Posterior cingulate gyrus (tissue), 11 donors: ENCODE data around the gene OR6C4.
"Not testable (repeated sequence)": the region's sequence is repeated elsewhere in the genome, so short reads cannot be mapped to it uniquely, and the experiment has no call there.

Experiments
- DNase-seq, 10 donors: peaks; one replicate each; pipeline versions ENCODE4 v3.0.0 to v3.0.0-alpha.2; 2020 to 2021; ENCODE audit warnings: mixed read lengths in 3 of 10
- intact Hi-C: fragments of 100-400 bp; cut with DNase I; formaldehyde crosslinking; loops from one replicate; pipeline ENCODE4 v1.15.1; 2023

Gene OR6C4

DNA sequence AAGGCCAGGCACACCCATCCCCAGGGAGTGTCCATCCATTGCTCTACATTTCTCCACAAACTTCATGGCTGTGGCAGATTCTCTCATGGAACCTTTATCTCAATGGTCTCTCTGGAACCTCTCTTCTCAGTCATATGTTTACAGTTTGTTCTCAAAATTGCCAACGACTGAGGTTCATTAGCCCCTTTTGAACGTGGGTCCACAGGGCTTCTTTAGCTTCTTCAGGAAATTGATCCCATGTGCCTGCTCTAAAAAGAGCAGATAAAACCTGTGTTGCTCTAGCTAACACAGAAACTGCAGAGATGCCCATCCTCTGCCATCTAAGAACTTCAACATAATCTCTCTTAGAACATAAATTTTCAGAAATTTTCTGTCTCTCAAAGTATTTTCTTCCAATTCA lies at the start of gene OR6C4:
TSS of gene OR6C4 (plus strand) at position 301 of the 400 bp plus-strand sequence. CDS start 1,625 bp downstream, outside the sequence.
- no peak for DNase-seq

DNA sequence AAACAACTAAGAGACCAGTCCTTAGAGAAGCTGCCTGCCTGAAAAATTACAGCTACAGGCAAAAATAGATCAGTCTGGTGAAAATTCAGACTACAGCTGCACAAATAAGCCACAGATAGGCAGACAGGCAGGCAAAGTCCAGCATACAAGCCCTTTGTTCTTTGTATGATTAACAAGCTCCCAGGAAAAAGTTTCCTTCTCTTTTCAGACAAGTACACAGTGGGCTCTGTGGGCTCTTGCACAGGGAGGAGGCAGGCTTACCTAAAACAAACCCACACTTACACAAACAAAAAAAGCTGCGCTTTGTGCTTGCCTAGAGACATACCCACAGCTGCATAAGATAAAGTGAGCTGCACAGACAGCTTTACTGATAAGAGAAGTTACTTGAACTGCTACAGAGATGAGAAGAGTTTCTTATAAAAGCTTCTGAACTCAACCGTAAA lies 49.6 kb upstream of the OR6C4 start:
- DNase-seq = no peak
- intact Hi-C loops = no loop called here

More for the DNA sequence above, at the start of gene OR6C4:
- intact Hi-C loops = no loop called here

DNA sequence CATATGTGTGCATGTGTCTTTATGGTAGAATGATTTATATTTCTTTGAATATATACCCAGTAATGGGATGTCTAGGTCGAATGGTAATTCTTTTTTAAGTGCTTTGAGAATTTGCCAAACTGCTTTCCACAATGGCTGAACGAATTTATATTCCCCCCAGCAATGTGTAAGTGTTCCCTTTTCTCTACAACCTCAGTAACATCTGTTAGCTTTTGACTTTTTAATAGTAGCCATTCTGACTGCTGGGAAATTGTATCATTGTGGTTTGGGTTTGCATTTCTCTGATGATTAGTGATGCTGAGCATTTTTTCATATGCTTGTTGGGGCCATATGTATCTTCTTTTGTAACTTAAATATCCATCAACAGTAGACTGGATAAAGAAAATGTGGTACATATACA lies 47.8 kb upstream of the OR6C4 start:
- intact Hi-C loops = no loop called here
- DNase-seq = no peak

DNA sequence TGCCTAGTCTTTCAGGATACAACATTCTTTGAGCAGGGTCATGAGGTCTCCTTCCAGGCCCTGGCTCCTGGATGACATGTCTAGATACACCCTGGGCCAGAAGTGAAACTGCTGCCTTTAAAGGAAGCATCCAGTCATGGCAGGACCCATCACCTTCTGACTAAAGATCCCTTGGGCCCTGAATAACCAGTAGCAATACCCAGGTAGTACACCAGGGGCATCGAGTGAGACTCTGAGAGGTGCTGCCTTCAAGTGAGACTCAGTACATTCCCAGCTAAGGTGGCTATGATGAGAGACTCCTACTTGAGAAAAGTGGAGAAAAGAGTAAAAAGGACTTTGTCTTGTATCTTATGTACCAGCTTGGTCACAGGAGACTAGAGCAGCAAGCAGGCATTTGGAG lies 33.7 kb upstream of the OR6C4 start:
- intact Hi-C loops = no loop called here
- no peak for DNase-seq

- DNase-seq = no peak
- intact Hi-C loops = no loop called here
These were observed 33.0 kb upstream of the OR6C4 start for GRCh38 chr12:55516391-55516790.

DNA sequence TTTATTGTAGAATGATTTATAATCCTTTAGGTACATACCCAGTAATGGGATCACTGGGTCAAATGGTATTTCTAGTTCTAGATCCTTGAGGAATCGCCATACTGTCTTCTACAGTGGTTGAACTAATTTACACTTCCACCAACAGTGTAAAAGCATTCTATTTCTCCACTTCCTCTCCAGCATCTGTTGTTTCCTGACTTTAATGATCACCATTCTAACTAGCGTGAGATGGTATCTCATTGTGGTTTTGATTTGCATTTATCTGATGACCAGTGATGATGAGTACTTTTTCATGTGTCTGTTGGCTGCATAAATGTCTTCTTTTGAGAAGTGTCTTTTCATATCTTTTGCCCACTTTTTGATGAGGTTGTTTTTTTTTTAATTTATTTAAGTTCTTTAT lies 1.2 kb upstream of the OR6C4 start:
- DNase-seq, intact Hi-C loops: not testable (repeated sequence)

GRCh38 chr12:55548756-55549155 lies 646 bp upstream of the OR6C4 start:
- no peak for DNase-seq
- intact Hi-C loops = no loop called here

GRCh38 chr12:55554296-55554695 lies 4.9 kb downstream of the OR6C4 start:
- intact Hi-C loops = no loop called here

DNA sequence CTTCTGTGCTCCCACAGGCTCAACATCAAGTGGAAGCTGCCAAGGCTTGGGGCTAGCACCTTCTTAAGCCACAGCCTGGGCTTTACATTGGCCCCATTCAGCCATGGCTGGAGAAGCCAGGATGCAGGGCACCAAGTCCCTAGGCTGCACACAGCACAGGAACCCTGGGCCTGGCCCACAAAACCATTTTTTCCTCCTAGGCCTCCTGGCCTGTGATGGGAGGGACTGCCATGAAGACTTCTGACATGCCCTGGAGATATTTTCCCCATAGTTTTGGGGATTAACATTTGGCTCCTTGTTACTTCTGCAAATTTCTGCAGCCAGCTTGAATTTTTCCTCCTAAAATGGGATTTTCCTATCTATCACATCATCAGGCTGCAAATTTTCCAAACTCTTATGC lies 20.7 kb downstream of the OR6C4 start:
- DNase-seq, intact Hi-C loops: not testable (repeated sequence)

More at GRCh38 chr12:55554296-55554695, 4.9 kb downstream of the OR6C4 start:
- no peak for DNase-seq

DNA sequence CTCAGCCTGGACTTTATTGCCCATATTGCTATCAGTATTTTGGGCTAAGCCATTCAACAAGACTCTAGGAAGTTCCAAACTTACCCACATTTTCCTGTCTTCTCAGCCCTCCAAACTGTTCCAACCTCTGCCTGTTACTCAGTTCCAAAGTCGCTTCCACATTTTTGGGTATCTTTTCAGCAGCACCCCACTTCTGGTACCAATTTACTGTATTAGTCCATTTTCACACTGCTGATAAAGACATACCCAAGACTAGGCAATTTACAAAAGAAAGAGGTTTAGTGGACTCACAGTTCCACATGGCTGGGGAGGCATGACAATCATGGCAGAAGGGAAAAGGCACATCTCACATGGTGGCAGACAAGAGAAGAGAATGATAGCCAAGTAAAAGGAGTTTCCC lies 21.3 kb downstream of the OR6C4 start:
- DNase-seq, intact Hi-C loops: not testable (repeated sequence)

DNA sequence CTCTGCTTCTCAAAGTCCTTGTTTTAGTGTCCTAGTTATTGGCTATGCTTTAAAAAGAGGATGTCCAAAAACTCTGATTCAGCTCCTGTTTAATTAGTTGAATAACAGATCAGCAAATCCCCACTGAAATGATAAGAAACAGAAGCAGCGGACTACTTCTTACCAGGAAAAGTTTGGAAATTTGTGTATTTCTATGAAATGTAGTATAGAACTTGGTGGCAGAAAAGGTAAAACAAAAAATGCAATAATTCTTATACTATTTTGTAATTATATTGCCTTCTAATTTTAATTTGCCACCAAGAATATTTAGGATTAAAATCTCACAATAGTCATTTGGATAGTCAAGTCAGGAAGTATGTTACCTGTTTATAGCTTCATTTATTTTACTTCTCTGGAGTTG lies 22.8 kb downstream of the OR6C4 start, which contains the start of gene OR2AP1:
TSS of gene OR2AP1 (plus strand) at position 301 of the 400 bp plus-strand sequence. CDS start 1,947 bp downstream, outside the sequence.
- DNase-seq = no peak
- intact Hi-C loops = no loop called here

DNA sequence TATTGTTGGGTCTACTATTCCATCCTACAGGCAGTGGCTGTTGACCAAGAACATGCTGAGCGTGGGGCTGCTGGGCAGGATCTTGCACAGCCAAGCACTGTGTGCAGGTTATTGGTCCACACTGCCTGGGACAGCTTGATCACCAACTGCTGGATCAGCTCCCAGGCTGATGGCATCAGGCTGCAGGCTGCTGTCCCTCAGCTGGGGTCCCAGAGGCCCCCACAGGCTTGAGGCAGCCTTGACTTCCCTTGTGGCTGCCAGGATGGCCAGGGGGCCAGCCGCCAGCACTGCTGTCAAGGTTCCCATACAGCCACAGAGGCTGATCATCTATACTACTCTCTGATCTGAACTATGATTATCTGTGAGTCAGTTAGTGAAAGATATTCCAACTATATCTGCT lies 32.7 kb downstream of the OR6C4 start:
- intact Hi-C loops = no loop called here
- peak in 1 of 10 donors; percentile 70 for DNase-seq

- DNase-seq = no peak
- intact Hi-C loops = no loop called here
These were observed 36.4 kb downstream of the OR6C4 start for GRCh38 chr12:55585817-55586216.

DNA sequence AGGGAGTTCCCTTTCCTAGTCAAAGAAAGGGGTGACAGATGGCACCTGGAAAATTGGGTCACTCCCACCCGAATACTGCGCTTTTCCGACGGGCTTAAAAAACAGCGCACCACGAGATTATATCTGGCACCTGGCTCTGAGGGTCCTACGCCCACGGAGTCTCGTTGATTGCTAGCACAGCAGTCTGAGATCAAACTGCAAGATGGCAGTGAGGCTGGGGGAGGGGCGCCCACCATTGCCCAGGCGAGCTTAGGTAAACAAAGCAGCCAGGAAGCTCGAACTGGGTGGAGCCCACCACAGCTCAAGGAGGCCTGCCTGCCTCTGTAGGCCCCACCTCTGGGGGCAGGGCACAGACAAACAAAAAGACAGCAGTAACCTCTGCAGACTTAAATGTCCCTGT lies 40.8 kb downstream of the OR6C4 start:
- DNase-seq, intact Hi-C loops: not testable (repeated sequence)
